Ovary (tissue), 3 donors: ENCODE measurements around the gene VPS8.

Experiments used
- EP300 ChIP-seq: sonication (generic); formaldehyde crosslinking; IDR thresholded peaks from one replicate; pipeline ENCODE4 v1.6.1; 2017; ENCODE audit warnings: antibody characterized with exemption
- TF ChIP-seq, protein P1 (sequence below), 3 donors: fragments of 450-650 bp in 2 of 3; fragments of 200-600 bp in 1 of 3; IDR thresholded peaks; one replicate each; pipeline versions ENCODE4 v1.5.1 to v1.8.0; 2016 to 2022; ENCODE audit warnings: antibody characterized with exemption in 3 of 3, mild to moderate bottlenecking in 1 of 3
- donor health status: DM: no; HTN: no; CAD: no.

DNA sequence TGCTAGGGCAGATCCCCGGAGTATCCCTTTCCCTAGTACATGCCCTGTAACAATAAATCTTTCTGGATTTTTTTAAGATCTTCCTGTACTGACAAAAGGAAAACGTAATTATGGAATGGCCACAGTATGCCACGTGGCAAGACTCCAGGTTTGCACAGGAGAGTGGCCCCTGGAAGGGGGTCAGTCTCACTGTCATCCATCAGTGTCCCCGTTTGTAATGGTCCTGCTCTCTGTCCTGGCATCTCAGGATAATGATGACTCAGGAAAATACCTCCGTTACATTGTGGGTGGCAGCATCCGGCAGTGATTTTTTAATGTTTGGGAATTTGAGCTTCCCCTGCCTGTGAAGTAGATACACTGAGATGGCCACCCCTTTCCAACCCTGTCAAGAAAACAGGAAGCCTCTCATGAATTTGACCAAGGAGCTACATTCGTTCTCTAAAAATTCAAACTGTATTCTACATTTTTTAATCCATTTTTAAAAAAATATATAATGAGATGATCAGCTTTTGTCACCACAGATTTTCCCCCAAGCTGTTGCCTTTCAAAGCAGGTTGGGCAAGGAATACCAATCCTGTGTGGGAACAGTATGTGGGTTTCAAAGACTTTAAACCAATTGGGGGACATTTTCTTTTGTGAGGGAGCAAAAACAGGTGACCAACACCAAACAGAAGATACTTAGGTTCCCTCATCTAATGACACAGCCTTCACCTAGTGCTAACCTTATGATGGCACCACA is 230.5 kb downstream of the VPS8 start:
- TF ChIP-seq, protein P1, sequence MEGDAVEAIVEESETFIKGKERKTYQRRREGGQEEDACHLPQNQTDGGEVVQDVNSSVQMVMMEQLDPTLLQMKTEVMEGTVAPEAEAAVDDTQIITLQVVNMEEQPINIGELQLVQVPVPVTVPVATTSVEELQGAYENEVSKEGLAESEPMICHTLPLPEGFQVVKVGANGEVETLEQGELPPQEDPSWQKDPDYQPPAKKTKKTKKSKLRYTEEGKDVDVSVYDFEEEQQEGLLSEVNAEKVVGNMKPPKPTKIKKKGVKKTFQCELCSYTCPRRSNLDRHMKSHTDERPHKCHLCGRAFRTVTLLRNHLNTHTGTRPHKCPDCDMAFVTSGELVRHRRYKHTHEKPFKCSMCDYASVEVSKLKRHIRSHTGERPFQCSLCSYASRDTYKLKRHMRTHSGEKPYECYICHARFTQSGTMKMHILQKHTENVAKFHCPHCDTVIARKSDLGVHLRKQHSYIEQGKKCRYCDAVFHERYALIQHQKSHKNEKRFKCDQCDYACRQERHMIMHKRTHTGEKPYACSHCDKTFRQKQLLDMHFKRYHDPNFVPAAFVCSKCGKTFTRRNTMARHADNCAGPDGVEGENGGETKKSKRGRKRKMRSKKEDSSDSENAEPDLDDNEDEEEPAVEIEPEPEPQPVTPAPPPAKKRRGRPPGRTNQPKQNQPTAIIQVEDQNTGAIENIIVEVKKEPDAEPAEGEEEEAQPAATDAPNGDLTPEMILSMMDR (IDR thresholded peaks at IDR 0.05) = no peak
- no peak for TF ChIP-seq EP300
